Measurements from ENCODE around the gene ZDHHC17. TPM values are rescaled to one million over a fixed set of nuclear protein-coding genes. Genes with fewer than 3 reads are reported as not detected.
"Not testable (repeated sequence)": the region's sequence is repeated elsewhere in the genome, so short reads cannot be mapped to it uniquely, and the experiment has no call there.

Gene ZDHHC17
- total RNA-seq, 1 experiment from 2014 or later = 20.9 TPM

- DNase-seq (ENCODE audit: low read depth in 1 of 2, low spot score in 2 of 2) = no peak
These were observed 23.4 kb upstream of the ZDHHC17 start for GRCh38 chr12:76740501-76740900.

GRCh38 chr12:76745343-76745742 lies 18.6 kb upstream of the ZDHHC17 start:
- H3K27me3 ChIP-seq (replicated peaks) = no peaks in the 10 kb centered on the region
- no peak for DNase-seq (ENCODE audit: low read depth in 1 of 2, low spot score in 2 of 2)
- H3K4me1 ChIP-seq (replicated peaks) = no peaks in the 10 kb centered on the region
- H3K27ac ChIP-seq = no peak overlapping the region
- H3K36me3 ChIP-seq = no peaks in the 10 kb centered on the region
- H3K4me3 ChIP-seq = no peak overlapping the region
- no peaks in the 10 kb centered on the region for H3K9me3 ChIP-seq (replicated peaks)

More at GRCh38 chr12:76740501-76740900, 23.4 kb upstream of the ZDHHC17 start:
- H3K27ac ChIP-seq = no peak overlapping the region
- H3K27me3 ChIP-seq (replicated peaks) = no peaks in the 10 kb centered on the region
- H3K36me3 ChIP-seq = no peaks in the 10 kb centered on the region
- H3K4me3 ChIP-seq = no peak overlapping the region
- H3K9me3 ChIP-seq (replicated peaks) = no peaks in the 10 kb centered on the region
- H3K4me1 ChIP-seq (replicated peaks) = no peaks in the 10 kb centered on the region

DNA sequence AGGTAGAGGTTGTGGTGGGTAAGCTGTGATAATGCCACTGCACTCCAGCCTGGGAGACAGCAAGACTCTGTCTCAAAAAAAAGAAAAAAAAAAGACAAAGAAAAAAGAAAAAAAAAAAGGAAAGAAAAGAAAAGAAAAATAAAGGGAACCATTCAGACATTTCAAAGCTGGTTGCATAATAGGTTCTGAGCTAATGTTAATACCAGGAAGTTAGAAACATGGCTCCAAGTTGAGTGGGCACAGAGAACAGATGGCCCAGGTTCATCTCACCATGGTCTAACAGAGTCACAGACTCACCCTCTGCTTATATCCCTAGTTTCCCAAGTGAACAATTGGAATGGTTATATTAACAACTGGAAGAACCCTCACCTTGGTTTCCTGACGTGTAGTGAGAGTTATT lies 17.4 kb upstream of the ZDHHC17 start:
- H3K9me3 ChIP-seq (replicated peaks) = no peaks in the 10 kb centered on the region; the same call in 1 of the 2 replicates
- H3K27ac ChIP-seq = no peak overlapping the region
- no peaks in the 10 kb centered on the region for H3K36me3 ChIP-seq
- no peak overlapping the region for H3K4me3 ChIP-seq
- no peak for DNase-seq (ENCODE audit: low read depth in 1 of 2, low spot score in 2 of 2)
- H3K27me3 ChIP-seq (replicated peaks) = no peaks in the 10 kb centered on the region
- H3K4me1 ChIP-seq (replicated peaks) = no peaks in the 10 kb centered on the region

- H3K9me3 ChIP-seq (replicated peaks) = no peaks in the 10 kb centered on the region; the same call in 1 of the 2 replicates
- no peak overlapping the region for H3K4me3 ChIP-seq
- H3K27ac ChIP-seq = no peak overlapping the region
- no peak for DNase-seq (ENCODE audit: low read depth in 1 of 2, low spot score in 2 of 2)
- H3K36me3 ChIP-seq = no peaks in the 10 kb centered on the region
- H3K4me1 ChIP-seq (replicated peaks) = no peaks in the 10 kb centered on the region
- no peaks in the 10 kb centered on the region for H3K27me3 ChIP-seq (replicated peaks)
These were observed 16.7 kb upstream of the ZDHHC17 start for GRCh38 chr12:76747245-76747644.

- Histone ChIP-seq H3K36me3 (no peaks in the 10 kb centered on the region), H3K4me3 (no peak overlapping the region), H3K27me3 (replicated peaks) (no peaks in the 10 kb centered on the region), H3K9me3 (replicated peaks) (no peaks in the 10 kb centered on the region), H3K27ac (no peak overlapping the region), H3K4me1 (replicated peaks) (no peaks in the 10 kb centered on the region)
- DNase-seq (ENCODE audit: low read depth in 1 of 2, low spot score in 2 of 2) = no peak
These were observed 8.0 kb upstream of the ZDHHC17 start for GRCh38 chr12:76755829-76756379.

GRCh38 chr12:76757694-76758093 lies 6.2 kb upstream of the ZDHHC17 start:
- Histone ChIP-seq H3K36me3 (no peaks in the 10 kb centered on the region), H3K27ac (no peak overlapping the region), H3K4me3 (no peak overlapping the region), H3K9me3 (replicated peaks) (no peaks in the 10 kb centered on the region), H3K27me3 (replicated peaks) (no peaks in the 10 kb centered on the region), H3K4me1 (replicated peaks) (no peaks in the 10 kb centered on the region)
- DNase-seq (ENCODE audit: low read depth in 1 of 2, low spot score in 2 of 2) = no peak

GRCh38 chr12:76762601-76762980 lies 1.3 kb upstream of the ZDHHC17 start:
- Histone ChIP-seq H3K4me3 (no peak overlapping the region), H3K36me3 (no peaks in the 10 kb centered on the region), H3K4me1 (replicated peaks) (peaks cover 8% of the 10 kb centered on the region; the same call in 1 of the 2 replicates), H3K27ac (no peak overlapping the region), H3K9me3 (replicated peaks) (no peaks in the 10 kb centered on the region), H3K27me3 (replicated peaks) (no peaks in the 10 kb centered on the region)
- no peak for DNase-seq (ENCODE audit: low read depth in 1 of 2, low spot score in 2 of 2)

DNA sequence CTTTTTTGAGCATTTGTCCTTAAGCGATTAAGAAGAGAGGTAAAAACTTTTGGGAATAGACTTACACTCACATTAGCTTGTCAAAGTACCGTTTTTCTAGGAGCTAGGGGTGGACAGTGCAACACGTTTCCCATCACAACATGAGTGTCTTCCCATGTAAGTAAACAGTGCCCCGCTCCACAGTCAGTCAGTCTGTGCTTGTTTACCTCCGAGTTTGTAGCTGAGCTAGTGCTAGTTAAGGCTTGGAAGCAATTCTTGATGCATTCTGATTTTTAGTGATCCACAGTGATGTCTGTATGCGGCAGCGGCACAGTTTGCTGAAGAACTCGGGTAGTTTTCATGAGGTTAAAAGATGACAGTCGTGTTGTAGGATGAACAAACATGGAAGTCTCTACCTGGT lies 941 bp downstream of the ZDHHC17 start:
- Histone ChIP-seq H3K36me3 (no peaks in the 10 kb centered on the region), H3K27ac (no peak overlapping the region), H3K4me1 (replicated peaks) (peaks cover 8% of the 10 kb centered on the region; the same call in 1 of the 2 replicates), H3K9me3 (replicated peaks) (no peaks in the 10 kb centered on the region), H3K27me3 (replicated peaks) (no peaks in the 10 kb centered on the region), H3K4me3 (peak overlapping the region; percentile 72)
- no peak for DNase-seq (ENCODE audit: low read depth in 1 of 2, low spot score in 2 of 2)

DNA sequence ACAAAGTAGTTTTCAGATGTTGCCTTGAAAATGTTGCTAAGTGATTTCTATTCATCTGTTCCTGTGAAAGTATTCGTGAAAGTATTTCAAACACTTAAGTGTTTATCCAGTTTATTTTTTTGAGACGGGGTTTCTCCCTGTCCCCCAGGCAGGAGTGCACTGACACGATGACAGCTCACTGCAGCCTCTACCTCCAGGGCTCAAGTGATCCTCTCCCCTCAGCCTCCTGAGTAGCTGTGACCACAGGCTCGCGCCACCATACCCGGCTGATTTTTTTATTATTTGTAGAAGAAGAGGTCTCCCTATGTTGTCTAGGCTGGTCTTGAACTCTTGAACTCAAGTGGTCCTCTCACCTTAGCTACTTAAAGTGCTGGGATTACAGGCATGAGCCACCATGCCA lies 1.7 kb downstream of the ZDHHC17 start:
- Histone ChIP-seq H3K27ac (no peak overlapping the region), H3K36me3 (no peaks in the 10 kb centered on the region), H3K4me3 (no peak overlapping the region), H3K9me3 (replicated peaks) (no peaks in the 10 kb centered on the region), H3K4me1 (replicated peaks) (peaks cover 8% of the 10 kb centered on the region; the same call in 1 of the 2 replicates), H3K27me3 (replicated peaks) (no peaks in the 10 kb centered on the region)
- no peak for DNase-seq (ENCODE audit: low read depth in 1 of 2, low spot score in 2 of 2)

DNA sequence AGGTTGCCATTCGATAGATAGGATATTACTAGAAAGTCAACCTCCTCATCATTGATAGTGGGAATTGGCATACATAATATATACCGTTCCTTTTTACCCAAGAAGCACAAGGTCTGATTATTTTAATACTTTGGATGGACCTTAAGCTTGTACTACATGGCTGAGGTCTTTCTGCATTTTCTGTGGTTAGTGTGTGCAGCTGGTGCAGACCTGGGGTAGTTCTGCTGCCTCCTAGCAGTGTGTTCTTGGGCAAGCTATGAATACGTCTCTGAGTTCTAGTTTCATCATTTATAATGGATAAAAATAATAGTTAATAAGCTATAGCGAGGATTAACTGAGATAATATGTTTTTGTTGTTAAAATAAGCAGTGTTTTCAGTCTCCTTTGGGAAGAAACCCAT lies 2.2 kb downstream of the ZDHHC17 start:
- Histone ChIP-seq H3K36me3 (no peaks in the 10 kb centered on the region), H3K4me3 (no peak overlapping the region), H3K27me3 (replicated peaks) (no peaks in the 10 kb centered on the region), H3K27ac (no peak overlapping the region), H3K9me3 (replicated peaks) (no peaks in the 10 kb centered on the region), H3K4me1 (replicated peaks) (peaks cover 8% of the 10 kb centered on the region; the same call in 1 of the 2 replicates)
- no peak for DNase-seq (ENCODE audit: low read depth in 1 of 2, low spot score in 2 of 2)

GRCh38 chr12:76768576-76768975 lies 4.7 kb downstream of the ZDHHC17 start:
- H3K27ac ChIP-seq = no peak overlapping the region
- H3K4me1 ChIP-seq (replicated peaks) = peaks cover 8% of the 10 kb centered on the region; the same call in 1 of the 2 replicates
- H3K9me3 ChIP-seq (replicated peaks) = no peaks in the 10 kb centered on the region
- H3K4me3 ChIP-seq = no peak overlapping the region
- no peaks in the 10 kb centered on the region for H3K27me3 ChIP-seq (replicated peaks)
- no peaks in the 10 kb centered on the region for H3K36me3 ChIP-seq
- no peak for DNase-seq (ENCODE audit: low read depth in 1 of 2, low spot score in 2 of 2)

- Histone ChIP-seq H3K27me3 (replicated peaks) (no peaks in the 10 kb centered on the region), H3K27ac (no peak overlapping the region), H3K4me1 (replicated peaks) (peaks cover 9% of the 10 kb centered on the region), H3K36me3 (no peaks in the 10 kb centered on the region), H3K4me3 (no peak overlapping the region), H3K9me3 (replicated peaks) (no peaks in the 10 kb centered on the region)
- no peak for DNase-seq (ENCODE audit: low read depth in 1 of 2, low spot score in 2 of 2)
These were observed 13.9 kb downstream of the ZDHHC17 start for GRCh38 chr12:76777765-76778216.

DNA sequence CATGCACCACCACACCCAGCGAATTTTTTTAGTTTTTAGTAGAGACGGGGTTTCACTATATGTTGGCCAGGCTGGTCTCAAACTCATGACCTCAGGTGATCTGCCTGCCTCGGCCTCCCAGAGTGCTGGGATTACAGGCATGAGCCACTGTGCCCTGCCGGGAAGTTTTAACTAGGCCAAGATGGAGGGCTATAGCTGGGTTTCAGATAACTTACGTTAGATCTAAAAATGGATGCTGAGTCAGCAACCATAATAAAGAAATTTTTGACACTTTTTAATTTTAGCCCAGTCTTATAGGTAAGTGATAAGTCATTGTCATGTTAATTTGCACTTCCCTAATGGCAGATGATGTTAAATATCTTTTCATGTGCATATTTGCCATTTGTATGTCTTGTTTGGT lies 14.4 kb downstream of the ZDHHC17 start:
- no peak for DNase-seq (ENCODE audit: low read depth in 1 of 2, low spot score in 2 of 2)
- H3K27me3 ChIP-seq (replicated peaks) = no peaks in the 10 kb centered on the region
- no peak overlapping the region for H3K27ac ChIP-seq
- peaks cover 9% of the 10 kb centered on the region for H3K4me1 ChIP-seq (replicated peaks)
- H3K36me3 ChIP-seq = no peaks in the 10 kb centered on the region
- no peak overlapping the region for H3K4me3 ChIP-seq
- H3K9me3 ChIP-seq (replicated peaks) = no peaks in the 10 kb centered on the region

GRCh38 chr12:76779310-76779709 lies 15.4 kb downstream of the ZDHHC17 start:
- not testable (repeated sequence) for H3K4me3 ChIP-seq; H3K27me3 ChIP-seq (replicated peaks); H3K9me3 ChIP-seq (replicated peaks); H3K4me1 ChIP-seq (replicated peaks); H3K27ac ChIP-seq; H3K36me3 ChIP-seq; DNase-seq (ENCODE audit: low read depth in 1 of 2, low spot score in 2 of 2)

- no peak for DNase-seq (ENCODE audit: low read depth in 1 of 2, low spot score in 2 of 2)
- H3K27me3 ChIP-seq (replicated peaks) = no peaks in the 10 kb centered on the region
- H3K4me1 ChIP-seq (replicated peaks) = peaks cover 9% of the 10 kb centered on the region
- no peaks in the 10 kb centered on the region for H3K9me3 ChIP-seq (replicated peaks)
- H3K36me3 ChIP-seq = no peaks in the 10 kb centered on the region; the same call in 1 of the 2 replicates
- H3K4me3 ChIP-seq = no peak overlapping the region
- no peak overlapping the region for H3K27ac ChIP-seq
These were observed 17.4 kb downstream of the ZDHHC17 start for GRCh38 chr12:76781321-76781720.
